Endodermal cell (in vitro differentiated cells): ENCODE results near the gene NRARP. TPM values are rescaled to one million over a fixed set of nuclear protein-coding genes. Genes with fewer than 3 reads are reported as not detected.

Experiments
- DNase-seq: peaks from one replicate; pipeline ENCODE4 v3.0.0-alpha.2; 2017
- H3K27ac ChIP-seq: 2 replicates; pipeline ENCODE4 v1.5.1; 2013; ENCODE audit warnings: mild to moderate bottlenecking, low read depth, low read length, moderate library complexity
- H3K27me3 ChIP-seq: 2 replicates; pipeline ENCODE4 v1.6.1; 2013; ENCODE audit warnings: mild to moderate bottlenecking, low read length, moderate library complexity; ENCODE audit not compliant: insufficient read depth, control insufficient read depth, poor library complexity, severe bottlenecking
- H3K36me3 ChIP-seq: 2 replicates; pipeline ENCODE4 v1.7.0; 2013; ENCODE audit warnings: mild to moderate bottlenecking, low read length, moderate library complexity; ENCODE audit not compliant: control insufficient read depth, insufficient read depth
- H3K4me1 ChIP-seq: one replicate; pipeline ENCODE4 v1.7.0; 2013; ENCODE audit warnings: low read length; ENCODE audit not compliant: control insufficient read depth, insufficient read depth
- H3K4me3 ChIP-seq: 2 replicates; pipeline ENCODE4 v1.5.1; 2013; ENCODE audit warnings: mild to moderate bottlenecking, low read length, moderate library complexity
- H3K9ac ChIP-seq: 2 replicates; pipeline ENCODE4 v1.6.1; 2013; ENCODE audit warnings: mild to moderate bottlenecking, low read length, moderate library complexity; ENCODE audit not compliant: poor library complexity, severe bottlenecking; ENCODE audit errors: extremely low read depth
- H3K9me3 ChIP-seq: 2 replicates; pipeline ENCODE4 v1.6.1; 2013; ENCODE audit warnings: mild to moderate bottlenecking, low read length, moderate library complexity; ENCODE audit not compliant: control insufficient read depth
- H3K27ac Mint-ChIP-seq: 2 replicates; pipeline ENCODE4 v1.8.0; 2020; ENCODE audit warnings: mixed read lengths
- H3K27me3 Mint-ChIP-seq: 2 replicates; pipeline ENCODE4 v1.8.0; 2021; ENCODE audit warnings: mild to moderate bottlenecking, mixed read lengths; ENCODE audit not compliant: insufficient read depth
- H3K36me3 Mint-ChIP-seq: 2 replicates; pipeline ENCODE4 v1.8.0; 2020; ENCODE audit warnings: low read depth, mixed read lengths
- H3K4me1 Mint-ChIP-seq: 2 replicates; pipeline ENCODE4 v1.8.0; 2020; ENCODE audit warnings: mixed read lengths
- H3K4me3 Mint-ChIP-seq: 2 replicates; pipeline ENCODE4 v1.8.0; 2020; ENCODE audit warnings: mild to moderate bottlenecking, moderate library complexity, mixed read lengths
- H3K9me3 Mint-ChIP-seq: 2 replicates; pipeline ENCODE4 v1.8.0; 2020; ENCODE audit warnings: mild to moderate bottlenecking, mixed read lengths
- WGBS, 2 experiments: methylation state at CpG; one replicate each; pipeline versions ENCODE4 v1.1.5 to v1.1.7; 2013; ENCODE audit warnings: missing lambda C conversion rate in 2 of 2, mixed read lengths in 1 of 2; ENCODE audit not compliant: insufficient coverage in 1 of 2, insufficient read length in 1 of 2; 5-methylcytosine and 5-hydroxymethylcytosine counted together
- total RNA-seq, 2 donors: library from RNA; stranded (reverse); fragmentation: NEBNext Ultra II Directional in 1 of 2; extraction: Animal tissue kit (Norgen Biotek cat#: 25700) in 1 of 2; gene quantifications; 2 replicates in 1 of 2; 3 replicates in 1 of 2; pipeline ENCODE4 v1.2.1, GENCODE V29; 2021
- TF ChIP-seq, protein P1 (sequence below): fragments of 200-600 bp; sonication (generic); conservative IDR thresholded peaks from 2 replicates; pipeline ENCODE4 v1.5.0; 2021; ENCODE audit warnings: antibody characterized with exemption, mild to moderate bottlenecking

The NRARP gene
- total RNA-seq, 2 donors from 2014 or later: 12.1 to 12.9 TPM

DNA sequence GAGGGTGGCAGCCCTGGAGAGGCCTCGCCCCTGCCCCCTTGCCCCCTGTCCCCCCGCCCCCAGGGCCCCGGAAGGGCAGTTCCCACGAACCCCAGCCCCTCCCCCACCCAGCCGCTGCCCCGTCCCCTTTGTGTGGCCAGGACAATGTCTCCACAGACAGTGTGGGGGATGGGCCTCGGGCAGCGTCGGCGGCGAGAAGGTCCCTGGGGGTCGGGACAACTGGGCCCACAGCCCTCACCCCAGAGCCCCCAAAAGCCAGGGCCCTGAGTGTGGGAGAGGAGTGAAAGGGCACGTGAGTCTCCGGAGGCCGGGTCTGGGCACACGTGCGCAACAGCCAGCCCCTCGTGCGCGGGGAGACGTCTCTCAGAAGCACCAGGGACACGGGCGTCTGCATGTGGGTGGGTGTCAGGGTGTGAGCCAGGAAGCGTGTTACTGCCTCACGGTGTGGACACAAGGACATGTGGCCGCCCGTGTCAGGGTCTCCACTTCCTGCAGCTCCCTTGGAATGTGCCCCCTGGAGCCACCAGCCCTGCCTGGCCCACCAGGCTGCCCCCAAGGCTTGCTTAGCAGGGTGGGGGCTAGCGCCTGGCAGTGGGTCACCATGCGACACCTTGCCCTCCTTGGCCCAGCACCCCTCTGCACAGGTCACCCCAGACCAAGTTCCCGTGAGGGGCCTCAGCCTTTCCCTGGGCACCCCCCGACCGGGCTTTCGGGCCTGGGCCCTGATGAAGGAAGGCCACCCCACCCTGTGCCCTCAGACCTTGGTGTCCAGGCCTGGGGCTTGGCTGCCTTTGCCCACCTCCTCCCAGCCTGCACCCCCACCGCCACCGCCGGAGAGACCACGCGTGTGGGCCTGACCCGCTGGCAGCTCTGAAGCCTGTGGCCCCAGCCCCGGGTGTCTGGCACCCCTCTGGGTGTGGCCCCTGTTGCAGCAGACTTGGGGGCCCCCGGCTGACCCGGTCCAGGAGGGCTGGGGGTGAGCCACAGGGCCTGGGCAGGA lies 12.8 kb upstream of the NRARP start:
- peak overlapping the region; percentile 90 for H3K27ac ChIP-seq
- H3K4me3 ChIP-seq: no peak overlapping the region
- no peaks in the 10 kb centered on the region for H3K9me3 ChIP-seq
- peaks cover 5% of the 10 kb centered on the region for H3K4me1 ChIP-seq
- Mint-ChIP-seq H3K36me3 (no peaks in the 10 kb centered on the region), H3K4me1 (no peaks in the 10 kb centered on the region), H3K9me3 (no peaks in the 10 kb centered on the region), H3K4me3 (no peak overlapping the region), H3K27me3 (no peaks in the 10 kb centered on the region), H3K27ac (no peak overlapping the region)
- no peaks in the 10 kb centered on the region for H3K36me3 ChIP-seq
- 89 to 91% methylated on average over 11 to 38 of the region's 42 CpGs for WGBS, 2 experiments
- H3K9ac ChIP-seq: no peak overlapping the region
- TF ChIP-seq, protein P1, sequence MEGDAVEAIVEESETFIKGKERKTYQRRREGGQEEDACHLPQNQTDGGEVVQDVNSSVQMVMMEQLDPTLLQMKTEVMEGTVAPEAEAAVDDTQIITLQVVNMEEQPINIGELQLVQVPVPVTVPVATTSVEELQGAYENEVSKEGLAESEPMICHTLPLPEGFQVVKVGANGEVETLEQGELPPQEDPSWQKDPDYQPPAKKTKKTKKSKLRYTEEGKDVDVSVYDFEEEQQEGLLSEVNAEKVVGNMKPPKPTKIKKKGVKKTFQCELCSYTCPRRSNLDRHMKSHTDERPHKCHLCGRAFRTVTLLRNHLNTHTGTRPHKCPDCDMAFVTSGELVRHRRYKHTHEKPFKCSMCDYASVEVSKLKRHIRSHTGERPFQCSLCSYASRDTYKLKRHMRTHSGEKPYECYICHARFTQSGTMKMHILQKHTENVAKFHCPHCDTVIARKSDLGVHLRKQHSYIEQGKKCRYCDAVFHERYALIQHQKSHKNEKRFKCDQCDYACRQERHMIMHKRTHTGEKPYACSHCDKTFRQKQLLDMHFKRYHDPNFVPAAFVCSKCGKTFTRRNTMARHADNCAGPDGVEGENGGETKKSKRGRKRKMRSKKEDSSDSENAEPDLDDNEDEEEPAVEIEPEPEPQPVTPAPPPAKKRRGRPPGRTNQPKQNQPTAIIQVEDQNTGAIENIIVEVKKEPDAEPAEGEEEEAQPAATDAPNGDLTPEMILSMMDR: no peak
- peak; percentile 71 for DNase-seq
- no peaks in the 10 kb centered on the region for H3K27me3 ChIP-seq

DNA sequence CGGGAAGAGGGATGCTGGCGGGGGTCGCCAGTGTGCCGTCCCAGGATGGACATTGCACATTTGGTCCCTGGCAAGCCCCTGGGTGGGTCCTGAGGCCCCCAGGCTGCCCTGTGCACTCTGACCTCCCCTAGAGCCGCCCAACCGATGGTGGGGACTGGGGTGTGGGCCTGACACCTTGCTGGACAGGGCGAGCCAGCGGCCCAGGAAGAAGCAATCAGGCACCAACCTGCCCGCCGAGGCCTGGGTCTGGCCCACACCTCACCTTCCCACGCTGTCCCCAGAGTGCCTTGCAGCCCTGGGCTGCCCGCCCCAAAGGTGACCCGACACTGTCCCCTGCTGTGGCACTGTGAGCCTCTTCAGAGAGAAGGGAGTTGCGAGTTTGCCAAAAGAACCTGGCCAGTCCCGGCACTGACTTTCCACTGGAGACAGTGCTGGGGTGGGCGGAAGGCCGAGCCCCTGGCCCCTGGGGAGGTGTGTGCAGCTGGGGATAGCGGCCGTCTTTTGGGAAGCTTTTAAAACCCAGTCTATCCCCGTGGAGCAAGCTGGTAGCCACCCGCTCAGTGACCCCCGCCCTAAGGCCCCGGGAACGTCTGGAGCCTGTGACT lies 12.0 kb upstream of the NRARP start:
- no peaks in the 10 kb centered on the region for H3K36me3 Mint-ChIP-seq
- Histone ChIP-seq H3K4me1 (peaks cover 5% of the 10 kb centered on the region), H3K9me3 (no peaks in the 10 kb centered on the region), H3K9ac (no peak overlapping the region), H3K4me3 (no peak overlapping the region), H3K36me3 (no peaks in the 10 kb centered on the region), H3K27me3 (no peaks in the 10 kb centered on the region), H3K27ac (peak overlapping the region; percentile 76)
- DNase-seq: peak; percentile 63
- no peaks in the 10 kb centered on the region for H3K9me3 Mint-ChIP-seq
- no peaks in the 10 kb centered on the region for H3K4me1 Mint-ChIP-seq
- no peaks in the 10 kb centered on the region for H3K27me3 Mint-ChIP-seq
- WGBS, 2 experiments: 82 to 86% methylated on average over 17 to 24 of the region's 24 CpGs
- no peak overlapping the region for H3K27ac Mint-ChIP-seq
- TF ChIP-seq, protein P1: no peak
- no peak overlapping the region for H3K4me3 Mint-ChIP-seq

DNA sequence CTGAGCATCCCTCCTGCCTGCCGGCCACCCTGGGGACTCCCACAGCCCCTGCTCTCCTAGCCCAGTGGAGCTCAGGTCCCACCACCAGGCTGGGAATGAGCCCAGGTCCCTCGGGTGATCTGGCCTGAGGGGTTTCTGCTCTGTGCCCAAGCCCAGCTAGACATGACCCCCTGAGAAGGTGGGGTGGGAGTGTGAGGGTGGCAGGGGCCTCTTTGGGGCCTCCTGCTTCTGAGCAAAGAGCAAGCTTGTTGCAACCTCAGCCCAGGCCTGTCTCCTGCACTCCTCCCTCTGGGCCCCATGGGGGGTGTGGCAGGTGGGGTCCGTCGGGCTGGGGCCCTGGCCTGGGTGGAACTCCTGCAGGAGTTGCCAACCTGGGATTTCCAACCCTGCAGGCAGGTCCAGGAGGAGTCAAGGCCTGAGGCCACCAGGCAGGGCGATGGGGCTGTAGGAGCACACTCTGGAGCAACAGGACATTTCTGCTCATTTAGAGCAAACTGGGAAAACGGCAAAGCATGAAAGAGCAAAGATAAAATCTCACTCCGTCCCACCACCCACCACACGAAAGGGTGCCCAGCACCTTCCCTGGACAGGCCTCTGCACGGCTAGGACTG lies 11.4 kb upstream of the NRARP start:
- Mint-ChIP-seq H3K4me3 (no peak overlapping the region), H3K4me1 (no peaks in the 10 kb centered on the region), H3K9me3 (no peaks in the 10 kb centered on the region), H3K36me3 (no peaks in the 10 kb centered on the region), H3K27ac (no peak overlapping the region), H3K27me3 (no peaks in the 10 kb centered on the region)
- Histone ChIP-seq H3K27me3 (no peaks in the 10 kb centered on the region), H3K4me3 (no peak overlapping the region), H3K9ac (no peak overlapping the region), H3K9me3 (no peaks in the 10 kb centered on the region), H3K36me3 (no peaks in the 10 kb centered on the region), H3K27ac (no peak overlapping the region), H3K4me1 (peaks cover 5% of the 10 kb centered on the region)
- 90 to 95% methylated on average over 7 to 9 of the region's 9 CpGs for WGBS, 2 experiments
- DNase-seq: peak; percentile 53
- TF ChIP-seq, protein P1: no peak
